Measurements from ENCODE around the gene BLOC1S1. TPM values are rescaled to one million over a fixed set of nuclear protein-coding genes. Genes with fewer than 3 reads are reported as not detected.

Gene BLOC1S1
- total and polyA plus RNA-seq, 3 donors from 2014 or later: 108 to 145 (median 110) TPM

GRCh38 chr12:55727643-55728185, 11.9 kb downstream of the BLOC1S1 start:
- intact Hi-C loops (cut with DNase I; ENCODE audit: low total_unique reads): no loop called here
- WGBS, 2 donors: 0 to 1% methylated on average over 9 of the region's 9 CpGs
- TF ChIP-seq POLR2A (IDR thresholded peaks at IDR 0.05) (no peak), CTCF (IDR thresholded peaks at IDR 0.05) (no peak)
- Histone ChIP-seq H3K9me3 (no peaks in the 10 kb centered on the region), H3K27ac (peak overlapping the region; percentile 99 to 100), H3K4me3 (peak overlapping the region; percentile 90 to 95), H3K36me3 (ENCODE audit: low read depth, missing control alignments) (no peaks in the 10 kb centered on the region), H3K4me1 (peaks cover 36% of the 10 kb centered on the region), H3K27me3 (no peaks in the 10 kb centered on the region)
- DNase-seq: peak; percentile 83

- intact Hi-C loops (cut with DNase I; ENCODE audit: low total_unique reads): no loop called here
- TF ChIP-seq POLR2A (IDR thresholded peaks at IDR 0.05) (no peak), CTCF (IDR thresholded peaks at IDR 0.05) (peak in 1 of 3 experiments; percentile 11)
- Histone ChIP-seq H3K27me3 (no peaks in the 10 kb centered on the region), H3K36me3 (ENCODE audit: low read depth, missing control alignments) (no peaks in the 10 kb centered on the region), H3K4me3 (peak overlapping the region; percentile 90 to 95), H3K27ac (peak overlapping the region; percentile 99 to 100), H3K9me3 (no peaks in the 10 kb centered on the region), H3K4me1 (peaks cover 36% of the 10 kb centered on the region)
- DNase-seq: peak; percentile 80
- 0 to 1% methylated on average over 3 to 53 of the region's 61 CpGs for WGBS, 2 donors
These were observed 12.5 kb downstream of the BLOC1S1 start for GRCh38 chr12:55728186-55728938.

GRCh38 chr12:55728939-55729818, 13.3 kb downstream of the BLOC1S1 start, which contains the start of gene CD63:
Gene CD63 (minus strand): TSS chr12:55729009. CDS start chr12:55728341, 668 bp downstream.
- peak; percentile 97 for DNase-seq
- H3K9me3 ChIP-seq: no peaks in the 10 kb centered on the region

More at GRCh38 chr12:55728939-55729818, 13.3 kb downstream of the BLOC1S1 start, which contains the start of gene CD63:
- intact Hi-C loops (cut with DNase I; ENCODE audit: low total_unique reads): no loop called here
- no peaks in the 10 kb centered on the region for H3K27me3 ChIP-seq
- H3K36me3 ChIP-seq (ENCODE audit: low read depth, missing control alignments): no peaks in the 10 kb centered on the region
- peak within 1 kb of the TSS; percentile 90 to 95 for H3K4me3 ChIP-seq
- H3K4me1 ChIP-seq: peaks cover 28% of the 10 kb centered on the region
- 0% methylated on average over 6 to 41 of the region's 61 CpGs for WGBS, 2 donors
- peak within 1 kb of the TSS; percentile 99 to 100 for H3K27ac ChIP-seq
- TF ChIP-seq POLR2A (IDR thresholded peaks at IDR 0.05) (peak; percentile 51), CTCF (IDR thresholded peaks at IDR 0.05) (no peak)
